Transverse colon (tissue), 4 donors: ENCODE results near the gene RNASEH1. TPM values are rescaled to one million over a fixed set of nuclear protein-coding genes. Genes with fewer than 3 reads are reported as not detected.

ENCODE experiments used
- DNase-seq: peaks from one replicate; pipeline ENCODE4 v3.0.0-alpha.2; 2019
- H3K27ac ChIP-seq, 4 donors: fragments of 200-600 bp; sonication (generic); 2 replicates each; pipeline ENCODE4 v1.5.1; 2016 to 2018; ENCODE audit warnings: inconsistent platforms in 4 of 4
- H3K27me3 ChIP-seq: fragments of 200-600 bp; sonication (generic); 2 replicates; pipeline ENCODE4 v1.5.1; 2017; ENCODE audit warnings: inconsistent platforms
- H3K36me3 ChIP-seq, 4 donors: fragments of 200-600 bp; sonication (generic); 2 replicates each; pipeline ENCODE4 v1.5.1; 2017 to 2019; ENCODE audit warnings: inconsistent platforms in 4 of 4
- H3K4me1 ChIP-seq, 4 donors: fragments of 200-600 bp; sonication (generic); 2 replicates each; pipeline ENCODE4 v1.5.1; 2017 to 2020; ENCODE audit warnings: inconsistent platforms in 4 of 4
- H3K4me3 ChIP-seq, 4 donors: fragments of 200-600 bp; sonication (generic); 1 replicate in 1 of 4; 2 replicates in 3 of 4; pipeline versions ENCODE4 v1.5.1 to v1.6.1; 2017 to 2019; ENCODE audit warnings: inconsistent platforms in 4 of 4
- H3K9me3 ChIP-seq, 2 donors: fragments of 200-600 bp; sonication (generic); 2 replicates each; pipeline ENCODE4 v1.5.1; 2017 to 2019; ENCODE audit warnings: inconsistent platforms in 2 of 2
- EP300 ChIP-seq: sonication (generic); formaldehyde crosslinking; IDR thresholded peaks from one replicate; pipeline ENCODE4 v1.6.1; 2017; ENCODE audit warnings: antibody characterized with exemption, low read depth
- POLR2A ChIP-seq: fragments of 450-650 bp; IDR thresholded peaks from one replicate; pipeline ENCODE4 v1.6.1; 2016; ENCODE audit warnings: antibody characterized with exemption, mild to moderate bottlenecking, moderate library complexity
- POLR2AphosphoS5 ChIP-seq, 3 donors: sonication (generic); formaldehyde crosslinking; IDR thresholded peaks; one replicate each; pipeline ENCODE4 v1.6.1; 2016; ENCODE audit warnings: antibody characterized with exemption in 3 of 3
- WGBS, 2 donors: methylation state at CpG; one replicate each; pipeline ENCODE4 v1.1.5; 2018; ENCODE audit warnings: low coverage in 1 of 2; 5-methylcytosine and 5-hydroxymethylcytosine counted together
- in situ Hi-C, 4 donors: fragments of 200-750 bp; cut with MboI; loops; one replicate each; pipeline versions ENCODE4 v1.15.0 to v1.15.1; 2017; ENCODE audit warnings: low sequenced_read_pairs in 3 of 4, low pct_ligation_motif_present in 1 of 4, low pct_unique_long_range_greater_than_20kb in 1 of 4
- intact Hi-C: fragments of 100-400 bp; cut with DNase I; formaldehyde crosslinking; loops from one replicate; pipeline ENCODE4 v1.15.1; 2023; ENCODE audit warnings: low total_unique reads
- total RNA-seq, 4 donors: library from RNA; depleted of rRNA; stranded (reverse); fragments of >200 nt; gene quantifications; one replicate each; pipeline ENCODE4 v1.1.0, GENCODE V29; 2016
- TF ChIP-seq, protein P1 (sequence below), 5 experiments: fragments of 200-600 bp in 3 of 5; fragments of 450-650 bp in 2 of 5; sonication (generic) in 3 of 5; IDR thresholded peaks; 1 replicate in 2 of 5; 2 replicates in 3 of 5; pipeline ENCODE4 v1.5.1; 2016 to 2017; ENCODE audit warnings: antibody characterized with exemption in 5 of 5, inconsistent platforms in 3 of 5, mild to moderate bottlenecking in 2 of 5, moderate library complexity in 1 of 5

RNASEH1 gene
- total RNA-seq, 4 donors from 2014 or later = 7.4 to 12.4 (median 11.0) TPM

- WGBS, 2 donors = 58% methylated on average over 28 of the region's 29 CpGs; no CpG with 5 or more reads in 1 of the 2 donors
- Histone ChIP-seq H3K4me1 (peaks cover 5 to 11% (median 8%) of the 10 kb centered on the region in 4 donors), H3K4me3 (no peak overlapping the region), H3K27ac (peak overlapping the region; percentile 66 to 79 (median 72)), H3K36me3 (peaks cover 0 to 19% (median 8%) of the 10 kb centered on the region in 4 donors), H3K27me3 (no peaks in the 10 kb centered on the region), H3K9me3 (no peaks in the 10 kb centered on the region)
- in situ Hi-C loops = no loop called here
- intact Hi-C loops = no loop called here
- DNase-seq = peak; percentile 41
- peak in 1 of 3 donors; percentile 35 for TF ChIP-seq POLR2AphosphoS5 (IDR thresholded peaks at IDR 0.05)
- TF ChIP-seq, protein P1, sequence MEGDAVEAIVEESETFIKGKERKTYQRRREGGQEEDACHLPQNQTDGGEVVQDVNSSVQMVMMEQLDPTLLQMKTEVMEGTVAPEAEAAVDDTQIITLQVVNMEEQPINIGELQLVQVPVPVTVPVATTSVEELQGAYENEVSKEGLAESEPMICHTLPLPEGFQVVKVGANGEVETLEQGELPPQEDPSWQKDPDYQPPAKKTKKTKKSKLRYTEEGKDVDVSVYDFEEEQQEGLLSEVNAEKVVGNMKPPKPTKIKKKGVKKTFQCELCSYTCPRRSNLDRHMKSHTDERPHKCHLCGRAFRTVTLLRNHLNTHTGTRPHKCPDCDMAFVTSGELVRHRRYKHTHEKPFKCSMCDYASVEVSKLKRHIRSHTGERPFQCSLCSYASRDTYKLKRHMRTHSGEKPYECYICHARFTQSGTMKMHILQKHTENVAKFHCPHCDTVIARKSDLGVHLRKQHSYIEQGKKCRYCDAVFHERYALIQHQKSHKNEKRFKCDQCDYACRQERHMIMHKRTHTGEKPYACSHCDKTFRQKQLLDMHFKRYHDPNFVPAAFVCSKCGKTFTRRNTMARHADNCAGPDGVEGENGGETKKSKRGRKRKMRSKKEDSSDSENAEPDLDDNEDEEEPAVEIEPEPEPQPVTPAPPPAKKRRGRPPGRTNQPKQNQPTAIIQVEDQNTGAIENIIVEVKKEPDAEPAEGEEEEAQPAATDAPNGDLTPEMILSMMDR (IDR thresholded peaks at IDR 0.05) = no peak
Observed at GRCh38 chr2:3585261-3586109, 27.4 kb upstream of the RNASEH1 start.

GRCh38 chr2:3584608-3585260 is 26.6 kb upstream of the RNASEH1 start:
- Histone ChIP-seq H3K4me1 (peaks cover 5 to 11% (median 8%) of the 10 kb centered on the region in 4 donors), H3K36me3 (peaks cover 0 to 27% (median 11%) of the 10 kb centered on the region in 4 donors), H3K4me3 (no peak overlapping the region), H3K9me3 (no peaks in the 10 kb centered on the region), H3K27ac (peak overlapping the region; percentile 66 to 79 (median 72)), H3K27me3 (no peaks in the 10 kb centered on the region)
- in situ Hi-C loops = no loop called here
- WGBS, 2 donors = 86% methylated on average over 4 of the region's 4 CpGs; no CpG with 5 or more reads in 1 of the 2 donors
- no peak for DNase-seq
- intact Hi-C loops = no loop called here
- TF ChIP-seq, protein P1 (IDR thresholded peaks at IDR 0.05) = no peak
- no peak for TF ChIP-seq POLR2AphosphoS5 (IDR thresholded peaks at IDR 0.05)
- no peak for TF ChIP-seq EP300
- no peak for TF ChIP-seq POLR2A

GRCh38 chr2:3584076-3584475 is 25.9 kb upstream of the RNASEH1 start:
- Histone ChIP-seq H3K27me3 (no peaks in the 10 kb centered on the region), H3K27ac (peak overlapping the region; percentile 66 to 79 (median 72)), H3K36me3 (peaks cover 0 to 33% (median 12%) of the 10 kb centered on the region in 4 donors), H3K4me3 (no peak overlapping the region), H3K4me1 (peaks cover 5 to 12% (median 8%) of the 10 kb centered on the region in 4 donors), H3K9me3 (no peaks in the 10 kb centered on the region)
- WGBS, 2 donors = 83 to 92% methylated on average over 2 to 6 of the region's 6 CpGs
- intact Hi-C loops = no loop called here
- TF ChIP-seq POLR2A = no peak
- TF ChIP-seq, protein P1 (IDR thresholded peaks at IDR 0.05) = no peak
- TF ChIP-seq POLR2AphosphoS5 (IDR thresholded peaks at IDR 0.05) = no peak
- in situ Hi-C loops = no loop called here
- no peak for DNase-seq
